ENCODE results near the gene LY9.

GRCh38 chr1:160768295-160768657 lies 27.7 kb upstream of the LY9 start:
- TF ChIP-seq CTCF (IDR thresholded peaks at IDR 0.05), result peak in 2 of 3 experiments; percentile 15 to 27
- TF ChIP-seq POLR2A (IDR thresholded peaks at IDR 0.05), result no peak
- TF ChIP-seq POLR2AphosphoS5 (IDR thresholded peaks at IDR 0.05; ENCODE audit: insufficient read depth in 1 of 2, low read depth in 1 of 2), result no peak
